Epidermal melanocyte (primary cell): Measurements from ENCODE around the gene EGLN2.
"Not testable (repeated sequence)": the region's sequence is repeated elsewhere in the genome, so short reads cannot be mapped to it uniquely, and the experiment has no call there.

Experiments used
- DNase-seq: peaks from one replicate; pipeline ENCODE4 v3.0.0; 2011; ENCODE audit warnings: low spot score; ENCODE audit not compliant: insufficient read length

EGLN2 gene

DNA sequence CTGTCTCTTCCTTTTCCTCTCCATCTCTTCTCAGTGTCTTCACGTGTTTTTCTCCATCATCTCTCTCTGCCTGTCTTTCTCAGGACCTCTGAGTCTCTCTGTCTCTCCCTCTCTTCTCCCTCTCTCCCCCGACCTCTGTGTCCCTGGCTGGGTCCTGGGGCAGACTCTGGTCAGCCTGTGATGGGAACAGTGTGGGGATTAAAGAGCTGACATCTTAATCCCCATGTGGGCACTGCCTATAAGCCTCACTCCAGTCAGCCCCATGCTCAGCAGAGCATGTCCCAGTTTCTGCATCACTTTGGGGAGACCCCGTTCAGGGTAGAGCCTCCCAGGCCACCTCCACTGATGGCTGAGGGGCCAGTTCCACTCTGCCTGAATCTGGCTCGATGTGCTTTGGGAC is 16.2 kb downstream of the EGLN2 start:
- no peak for DNase-seq

DNA sequence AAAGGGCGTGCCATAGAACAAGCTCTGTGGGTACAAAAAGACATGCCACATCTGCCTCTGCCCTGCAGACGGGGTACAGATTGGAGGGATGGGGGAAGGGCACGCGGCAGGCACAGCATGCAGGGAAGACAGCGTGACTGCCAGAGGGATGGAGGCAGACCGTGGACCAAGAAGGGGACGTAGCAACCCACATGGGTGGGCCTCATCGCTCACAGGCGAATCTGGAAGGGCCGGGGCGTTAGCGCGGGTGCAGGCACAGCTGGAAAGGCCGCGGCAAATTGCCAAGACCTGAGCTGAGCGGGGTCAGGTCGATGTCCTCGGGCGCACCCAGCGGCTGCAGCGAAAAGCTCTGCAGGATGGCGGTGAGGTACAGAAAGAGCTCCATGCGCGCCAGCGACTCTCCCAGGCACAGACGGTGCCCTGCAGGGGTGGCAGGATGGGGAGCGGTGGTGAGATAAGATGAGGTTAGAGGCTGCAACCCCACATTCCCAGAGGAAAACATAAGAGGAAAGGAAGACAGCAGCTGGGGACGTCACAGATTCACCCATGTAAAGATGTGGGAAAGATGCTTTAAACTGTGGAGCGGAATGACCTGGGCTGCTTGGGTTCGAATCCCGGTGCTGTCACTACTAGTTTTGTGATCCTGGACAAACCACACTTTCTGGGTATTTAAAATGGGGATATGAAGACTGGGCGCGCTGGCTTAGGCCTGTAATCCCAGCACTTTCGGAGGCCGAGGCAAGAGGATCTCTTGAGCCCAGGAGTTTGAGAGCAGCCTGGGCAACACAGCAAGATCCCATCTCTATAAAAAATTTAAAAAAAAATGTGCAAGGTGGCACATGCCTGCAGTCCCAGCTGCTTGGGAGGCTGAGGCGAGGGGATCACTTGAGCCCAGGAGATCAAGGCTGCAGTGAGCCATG is 19.7 kb downstream of the EGLN2 start:
- not testable (repeated sequence) for DNase-seq

DNA sequence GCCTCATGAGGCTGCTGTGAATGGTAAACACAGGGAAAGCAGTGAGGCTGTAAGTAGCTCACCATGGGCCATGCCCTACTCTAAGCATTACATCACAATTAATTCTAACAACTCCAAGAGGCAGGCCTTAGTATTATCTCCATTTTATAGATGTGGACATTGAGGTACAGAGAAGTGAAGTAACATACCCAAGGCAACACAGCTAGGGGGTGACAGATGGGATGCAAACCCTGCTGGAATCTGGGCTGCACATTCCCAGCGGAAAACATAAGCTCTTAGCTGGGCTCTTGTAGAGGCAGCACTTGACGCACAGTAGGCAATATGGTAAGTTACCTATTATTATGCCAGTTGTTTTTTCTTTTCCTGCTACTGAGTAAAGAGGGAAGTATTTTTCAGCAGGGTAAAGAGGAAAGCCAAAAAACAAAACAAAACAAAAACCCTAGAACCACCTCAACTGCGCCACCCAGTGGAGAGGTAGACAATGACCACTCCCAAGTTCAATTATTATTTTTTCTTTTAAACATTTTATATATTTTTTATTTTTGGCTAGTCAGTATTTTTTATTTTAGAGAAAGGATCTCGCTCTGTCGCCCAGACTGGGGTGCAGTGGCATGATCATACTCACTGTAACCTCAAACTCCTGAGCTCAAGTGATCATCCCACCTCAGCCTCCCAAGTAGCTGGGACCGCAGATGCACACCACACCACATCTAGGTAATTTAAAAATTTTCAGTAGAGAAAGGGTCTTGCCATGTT is 20.7 kb downstream of the EGLN2 start:
- DNase-seq: not testable (repeated sequence)

DNA sequence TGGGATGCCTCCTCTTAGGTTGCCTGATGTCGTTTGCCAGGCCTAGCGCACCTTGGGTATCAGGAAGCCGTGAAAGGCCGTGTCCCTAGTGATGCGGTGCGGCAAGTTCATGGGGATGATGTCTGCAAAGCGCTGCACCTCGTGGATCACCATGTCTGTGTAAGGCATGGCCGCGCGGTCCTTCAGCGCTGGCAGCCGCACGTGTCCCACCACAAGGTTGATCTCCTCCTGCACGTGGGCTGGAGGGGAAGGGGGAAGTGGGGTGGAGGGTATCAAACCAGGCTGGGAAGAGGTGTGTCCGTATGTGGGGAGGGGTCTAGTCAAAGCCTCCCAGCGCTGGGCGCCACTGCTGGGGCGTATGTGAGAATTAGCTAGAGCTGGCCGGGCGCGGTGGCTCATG is 23.2 kb downstream of the EGLN2 start:
- no peak for DNase-seq

DNA sequence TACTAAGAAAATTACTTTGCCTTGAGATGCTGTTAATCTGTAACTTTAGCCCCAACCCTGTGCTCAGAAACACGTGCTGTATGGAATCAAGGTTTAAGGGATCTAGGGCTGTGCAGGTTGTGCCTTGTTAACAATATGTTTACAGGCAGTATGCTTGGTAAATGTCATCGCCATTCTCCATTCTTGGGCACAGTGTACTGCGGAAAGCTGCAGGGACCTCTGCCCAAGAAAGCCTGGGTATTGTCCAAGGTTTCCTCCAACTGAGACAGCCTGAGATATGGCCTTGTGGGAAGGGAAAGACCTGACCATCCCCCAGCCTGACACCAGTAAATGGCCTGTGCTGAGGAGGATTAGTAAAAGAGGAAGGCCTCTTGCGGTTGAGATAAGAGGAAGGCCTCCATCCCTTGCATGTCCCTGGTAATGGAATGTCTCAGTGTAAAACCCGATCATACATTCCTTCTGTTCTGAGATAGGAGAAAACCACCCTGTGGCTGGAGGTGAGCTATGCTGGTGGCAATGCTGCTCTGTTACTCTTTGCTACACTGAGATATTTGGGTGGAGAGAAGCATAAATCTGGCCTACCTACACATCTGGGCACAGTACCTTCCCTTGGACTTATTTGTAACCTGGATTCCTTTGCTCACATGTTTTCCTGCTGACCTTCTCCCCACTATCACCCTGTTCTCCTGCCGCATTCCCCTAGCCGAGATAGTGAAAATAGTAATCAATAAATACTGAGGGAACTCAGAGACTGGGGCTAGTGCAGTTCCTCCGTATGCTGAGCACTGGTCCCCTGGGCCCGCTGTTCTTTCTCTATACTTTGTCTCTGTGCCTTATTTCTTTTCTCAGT is 23.9 kb downstream of the EGLN2 start:
- DNase-seq: not testable (repeated sequence)

DNA sequence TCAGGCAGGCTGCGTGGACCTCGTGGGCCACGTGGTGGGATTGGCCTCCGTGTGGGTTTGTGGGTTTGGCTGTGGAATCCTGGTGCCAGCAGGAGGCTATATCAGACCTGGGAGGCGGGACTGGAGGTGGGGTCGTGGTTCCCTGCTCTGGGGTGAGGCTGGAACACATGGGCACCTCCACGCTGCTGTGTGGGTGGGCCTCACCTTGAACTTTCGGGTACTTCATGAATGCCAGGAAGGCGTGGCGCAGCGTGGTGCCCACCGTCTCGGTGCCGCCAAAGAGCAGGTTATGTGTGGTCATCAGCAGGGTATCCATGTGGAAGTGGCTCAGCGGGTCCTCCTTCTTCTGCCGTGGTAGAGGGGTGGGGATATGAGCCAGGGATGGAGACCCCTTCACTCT is 25.9 kb downstream of the EGLN2 start:
- DNase-seq: not testable (repeated sequence)

DNA sequence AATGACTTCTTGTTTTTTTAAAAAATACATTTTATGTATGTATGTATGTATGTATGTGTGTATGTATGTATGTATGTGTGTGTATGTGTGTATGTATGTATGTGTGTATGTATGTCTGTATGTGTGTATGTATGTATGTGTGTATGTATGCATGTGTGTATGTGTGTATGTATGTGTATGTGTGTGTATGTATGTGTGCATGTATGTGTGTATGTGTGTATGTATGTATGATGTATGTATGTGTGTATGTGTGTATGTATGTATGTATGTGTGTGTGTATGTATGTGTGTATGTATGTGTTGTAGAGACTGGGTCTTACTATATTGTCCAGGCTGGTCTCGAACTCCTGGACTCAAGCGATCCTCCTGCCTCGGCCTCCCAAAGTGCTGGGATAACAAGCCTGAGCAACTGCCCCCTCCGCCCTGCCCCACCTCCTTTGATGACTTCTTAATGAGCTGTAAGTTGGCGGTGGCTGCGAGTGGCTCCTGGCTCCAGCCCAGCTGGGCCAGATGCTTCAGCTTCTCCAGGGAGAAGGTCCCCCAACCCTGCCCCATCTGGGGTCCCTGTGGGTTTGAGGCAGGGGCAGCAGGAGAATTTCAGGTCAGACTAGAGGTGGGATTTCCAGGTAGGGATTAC is 26.6 kb downstream of the EGLN2 start:
- DNase-seq: not testable (repeated sequence)

DNA sequence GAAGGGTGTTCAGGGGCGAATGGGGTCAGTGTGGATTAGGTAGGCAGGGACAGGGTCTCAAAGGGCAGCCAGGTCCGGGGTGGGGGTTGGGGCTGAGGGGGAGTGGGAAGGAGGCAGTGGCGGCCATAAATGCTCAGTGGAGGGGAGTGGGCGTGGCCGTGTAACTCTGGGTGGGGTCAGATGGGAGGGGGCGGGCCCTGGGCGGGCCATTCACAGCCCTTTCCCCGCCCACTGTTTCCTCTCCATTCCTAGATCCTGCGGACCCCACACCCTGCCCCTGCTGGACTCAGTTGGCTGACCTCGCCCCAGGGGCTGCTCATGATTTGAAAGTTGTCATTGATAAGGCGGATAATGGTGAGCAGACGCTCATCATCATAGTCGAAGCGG is 27.3 kb downstream of the EGLN2 start:
- not testable (repeated sequence) for DNase-seq

DNA sequence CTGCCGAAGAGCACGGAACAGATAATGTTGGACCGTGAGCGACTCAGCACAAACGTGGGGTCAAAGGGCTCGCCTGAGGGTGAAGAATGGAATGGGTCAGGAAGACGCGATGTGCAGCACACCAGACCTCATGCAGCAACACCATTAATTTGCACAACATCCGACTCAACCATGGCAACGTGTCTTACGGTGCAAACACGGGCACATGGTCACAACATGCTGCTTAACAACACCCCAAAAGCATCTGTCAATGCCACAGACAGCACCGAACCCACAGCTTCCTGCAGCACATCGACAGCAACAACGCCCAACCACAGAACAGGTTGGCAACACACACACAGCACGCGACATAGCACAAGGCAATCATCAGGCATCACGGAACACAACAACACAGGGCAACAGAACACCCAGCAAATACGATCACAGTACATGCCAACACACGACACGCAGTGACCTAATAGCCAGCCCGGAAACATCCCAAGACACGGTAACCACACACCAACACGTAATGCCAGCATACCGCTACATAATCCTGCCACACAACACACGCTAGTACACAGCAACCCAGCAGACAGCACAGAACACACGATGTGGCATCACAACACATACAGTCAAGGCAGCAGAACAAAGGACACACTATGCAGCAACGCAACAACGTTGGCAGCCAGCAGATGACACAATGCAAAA is 27.9 kb downstream of the EGLN2 start:
- DNase-seq: not testable (repeated sequence)

DNA sequence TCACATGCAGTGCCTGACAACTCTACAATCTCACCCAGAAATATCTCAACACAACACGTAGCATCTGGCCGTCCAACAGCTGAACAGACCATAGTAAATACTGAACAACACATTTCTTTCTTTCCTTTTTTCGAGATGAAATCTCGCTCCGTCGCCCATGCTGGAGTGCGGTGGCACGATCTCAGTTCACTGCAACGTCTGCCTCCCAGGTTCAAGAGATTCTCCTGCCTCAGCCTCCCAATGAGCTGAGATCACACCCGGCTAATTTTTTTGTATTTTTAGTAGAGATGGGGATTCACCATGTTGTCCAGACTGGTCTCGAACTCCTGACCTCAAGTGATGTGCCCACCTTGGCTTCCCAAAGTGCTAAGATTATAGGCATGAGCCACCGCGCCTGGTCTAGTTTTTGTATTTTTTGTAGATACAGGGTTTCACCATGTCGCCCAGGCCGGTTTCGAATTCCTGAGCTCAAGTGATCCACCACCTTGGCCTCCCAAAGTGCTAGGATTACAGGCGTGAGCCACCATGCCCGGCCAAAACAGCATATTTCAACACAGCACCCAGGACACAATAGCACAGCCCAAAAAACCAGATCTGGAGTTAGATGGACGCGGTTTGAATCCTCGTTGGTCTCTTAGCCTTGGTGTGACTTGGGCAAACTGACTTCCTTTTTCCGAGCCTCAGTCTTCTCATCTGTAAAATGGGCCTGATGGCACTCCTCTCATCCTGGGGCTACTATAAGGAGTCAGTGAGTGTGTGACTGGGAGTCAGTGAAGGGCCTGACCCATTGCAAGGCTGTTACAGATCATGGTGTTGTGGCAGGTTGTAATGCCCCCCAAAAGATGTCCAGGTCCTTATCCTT is 28.6 kb downstream of the EGLN2 start:
- DNase-seq: no peak

DNA sequence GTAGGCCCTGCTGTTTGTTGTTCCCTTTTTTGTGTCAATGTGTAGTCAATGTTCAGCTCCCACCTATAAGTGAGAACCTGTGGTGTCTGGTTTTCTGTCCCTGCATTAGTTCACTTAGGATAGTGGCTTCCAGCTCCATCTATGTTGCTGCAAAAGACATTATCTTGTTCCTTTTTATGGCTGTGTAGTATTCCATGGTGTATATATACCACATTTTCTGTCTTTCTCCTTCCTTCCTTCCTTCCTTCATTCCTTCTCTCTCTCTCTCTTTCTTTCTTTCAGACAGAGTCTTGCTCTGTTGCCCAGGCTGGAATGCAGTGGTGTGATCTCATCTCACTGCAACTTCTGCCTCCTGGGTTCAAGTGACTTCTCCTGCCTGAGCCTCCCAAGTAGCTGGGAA is 30.2 kb downstream of the EGLN2 start:
- DNase-seq: no peak

DNA sequence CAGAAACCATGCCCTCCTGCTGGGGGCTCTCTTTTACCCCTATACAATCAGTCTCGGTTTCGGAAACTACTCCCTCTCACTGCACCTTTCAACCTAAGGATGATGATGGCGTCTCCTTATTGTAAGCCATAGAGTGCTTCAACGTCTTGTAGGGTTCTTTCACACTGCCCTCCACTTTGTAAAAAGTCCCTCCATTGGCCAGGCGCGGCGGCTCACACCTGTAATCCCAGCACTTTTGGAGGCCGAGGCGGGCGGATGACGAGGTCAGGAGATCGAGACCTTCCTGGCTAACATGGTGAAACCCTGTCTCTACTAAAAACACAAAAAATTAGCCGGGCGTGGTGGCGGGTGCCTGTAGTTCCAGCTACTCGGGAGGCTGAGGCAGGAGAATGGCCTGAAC is 31.8 kb downstream of the EGLN2 start:
- DNase-seq: not testable (repeated sequence)

DNA sequence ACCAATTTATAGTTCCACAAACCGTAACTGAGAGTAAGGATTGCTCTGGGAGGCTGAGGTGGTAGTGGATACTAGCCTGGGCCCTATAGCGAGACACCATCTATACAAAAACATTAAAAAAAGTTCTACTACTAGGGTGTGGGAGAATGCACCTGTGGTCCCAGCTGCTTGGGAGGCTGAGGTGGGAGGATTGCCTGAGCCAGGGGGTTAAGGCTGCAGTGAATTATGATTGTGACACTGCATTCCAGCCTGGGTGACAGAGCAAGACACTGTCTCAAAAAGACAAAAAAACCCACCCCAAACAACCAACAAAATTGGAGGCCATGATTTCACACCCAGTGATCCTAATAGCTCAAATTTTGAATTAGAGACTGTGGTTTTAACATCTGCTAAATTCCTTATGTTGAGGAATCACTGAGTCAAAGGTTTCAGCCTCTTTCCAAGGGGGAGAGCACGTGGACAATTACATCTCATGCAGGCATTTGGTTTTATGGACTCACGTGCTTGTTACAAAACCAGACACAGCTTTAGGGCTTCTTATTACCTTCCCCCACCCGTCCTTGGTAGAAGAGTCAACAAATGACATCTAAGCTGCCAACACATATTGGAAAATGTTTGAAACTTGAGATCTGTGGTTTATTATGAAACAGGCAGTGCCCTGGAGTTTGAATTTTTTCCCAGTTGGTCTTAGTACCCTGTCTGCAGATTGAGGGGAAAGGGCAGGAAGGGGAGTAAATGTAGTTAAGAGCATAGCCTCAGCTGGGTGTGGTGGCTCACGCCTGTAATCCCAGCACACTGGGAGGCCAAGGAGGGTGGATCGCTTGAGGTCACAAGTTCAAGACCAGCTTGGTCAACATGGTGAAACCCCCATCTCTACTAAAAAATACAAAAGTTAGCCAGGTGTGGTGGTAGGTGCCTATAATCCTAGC is 32.8 kb downstream of the EGLN2 start:
- DNase-seq: peak; percentile 75

DNA sequence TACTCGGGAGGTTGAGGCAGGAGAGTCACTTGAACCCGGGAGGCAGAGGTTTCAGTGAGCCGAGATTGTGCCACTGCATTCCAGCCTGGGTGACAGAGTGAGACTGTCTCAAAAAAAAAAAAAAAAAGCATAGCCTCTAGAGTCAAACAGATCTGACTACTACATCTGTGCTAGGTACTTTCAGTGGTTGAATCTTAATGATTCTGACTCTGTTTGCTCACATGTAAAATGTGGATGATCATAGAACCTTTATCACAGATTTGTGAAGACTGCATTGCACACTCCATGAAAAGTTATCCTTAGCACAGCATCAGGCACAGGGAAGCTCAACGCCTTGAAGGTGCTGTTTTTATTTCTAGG is 33.4 kb downstream of the EGLN2 start:
- DNase-seq: not testable (repeated sequence)

DNA sequence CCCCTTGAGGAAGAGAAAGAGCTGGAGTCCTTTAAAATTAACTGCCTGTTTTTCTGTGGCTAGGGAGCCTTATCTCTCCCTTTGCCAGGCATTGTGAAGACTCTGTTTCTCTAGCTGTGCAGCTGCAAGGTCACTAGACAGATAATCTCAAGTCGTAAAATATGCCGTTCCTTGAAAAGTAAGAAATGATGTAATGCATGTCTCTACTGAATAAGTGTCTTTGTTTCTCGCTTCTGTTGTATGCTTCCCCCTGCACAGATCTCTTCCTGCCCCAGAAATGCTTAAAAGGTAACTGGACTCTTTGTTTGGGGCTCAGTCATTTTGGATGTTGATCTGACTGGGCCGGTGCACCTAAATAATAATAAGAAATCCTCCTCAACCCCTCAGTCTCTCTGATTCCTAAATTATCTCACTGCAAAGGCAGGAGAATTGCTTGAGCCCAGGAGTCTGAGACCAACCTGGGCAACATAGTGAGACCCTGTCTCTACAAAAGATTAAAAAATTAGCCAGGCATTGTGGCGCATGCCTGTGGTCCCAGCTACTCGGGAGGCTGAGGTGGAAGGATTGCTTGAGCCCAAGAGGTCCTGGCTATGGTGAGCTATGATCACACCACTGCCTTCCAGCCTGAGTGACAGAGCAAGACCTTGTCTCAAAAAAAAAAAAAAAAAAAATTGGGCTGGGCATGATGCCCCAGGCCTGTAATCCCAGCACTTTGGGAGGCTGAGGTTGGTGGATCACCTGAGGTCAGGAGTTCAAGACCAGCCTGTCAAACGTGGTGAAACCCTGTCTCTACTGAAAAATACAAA is 34.9 kb downstream of the EGLN2 start:
- DNase-seq: not testable (repeated sequence)

DNA sequence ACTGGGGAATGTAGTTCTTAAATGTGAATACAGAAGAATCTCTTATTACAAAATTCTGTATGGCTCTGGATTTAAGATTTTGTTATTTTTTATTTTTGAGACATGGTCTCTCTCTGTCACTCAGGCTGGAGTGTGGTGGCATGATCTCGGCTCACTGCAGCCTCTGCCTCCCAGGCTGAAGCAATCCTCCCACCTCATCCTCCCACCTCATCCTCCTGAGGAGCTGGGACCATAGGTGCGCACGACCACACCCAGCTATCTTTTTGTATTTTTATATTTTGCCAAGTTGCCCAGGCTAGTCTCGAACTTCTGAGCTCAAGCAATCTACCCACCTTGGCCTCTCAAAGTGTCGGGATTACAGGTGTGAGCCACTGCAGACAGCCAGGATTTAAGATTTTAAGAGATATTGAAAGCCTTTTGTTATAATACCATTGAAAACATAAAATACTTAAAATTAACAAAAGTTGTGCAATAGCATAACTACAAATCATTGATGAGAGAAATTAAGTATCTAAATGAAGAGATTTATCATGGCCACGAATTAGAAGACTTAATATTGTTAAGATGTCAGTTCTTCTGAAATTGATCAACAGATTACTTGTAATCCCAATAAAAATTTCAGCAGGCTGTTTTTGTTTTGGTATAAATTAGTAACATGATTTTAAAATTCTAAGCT is 37.9 kb downstream of the EGLN2 start:
- DNase-seq: no peak

DNA sequence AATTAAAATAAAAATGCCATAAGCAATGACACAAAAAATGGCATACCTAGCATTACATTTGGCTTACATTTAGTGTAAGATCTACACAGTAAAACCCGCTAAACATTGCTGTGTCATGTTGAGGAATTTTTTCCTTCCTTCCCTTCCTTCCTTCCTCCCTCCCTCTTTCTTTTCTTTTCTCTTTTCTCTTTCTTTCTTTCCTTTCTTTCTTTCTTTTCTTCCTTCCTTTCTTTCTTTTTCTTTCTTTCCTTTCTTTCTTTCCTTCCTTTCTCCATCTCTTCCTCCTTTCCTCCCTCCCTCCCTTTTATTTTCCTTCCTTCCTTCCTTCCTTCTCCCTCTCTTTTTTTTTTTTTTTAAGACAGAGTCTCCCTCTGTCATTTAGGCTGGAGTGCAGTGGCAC is 39.5 kb downstream of the EGLN2 start:
- not testable (repeated sequence) for DNase-seq
